ENCODE measurements around the gene CAVIN2. TPM values are rescaled to one million over a fixed set of nuclear protein-coding genes. Genes with fewer than 3 reads are reported as not detected.

Gene CAVIN2
- total RNA-seq, 4 donors from 2014 or later = 90.6 to 179 (median 120) TPM

DNA sequence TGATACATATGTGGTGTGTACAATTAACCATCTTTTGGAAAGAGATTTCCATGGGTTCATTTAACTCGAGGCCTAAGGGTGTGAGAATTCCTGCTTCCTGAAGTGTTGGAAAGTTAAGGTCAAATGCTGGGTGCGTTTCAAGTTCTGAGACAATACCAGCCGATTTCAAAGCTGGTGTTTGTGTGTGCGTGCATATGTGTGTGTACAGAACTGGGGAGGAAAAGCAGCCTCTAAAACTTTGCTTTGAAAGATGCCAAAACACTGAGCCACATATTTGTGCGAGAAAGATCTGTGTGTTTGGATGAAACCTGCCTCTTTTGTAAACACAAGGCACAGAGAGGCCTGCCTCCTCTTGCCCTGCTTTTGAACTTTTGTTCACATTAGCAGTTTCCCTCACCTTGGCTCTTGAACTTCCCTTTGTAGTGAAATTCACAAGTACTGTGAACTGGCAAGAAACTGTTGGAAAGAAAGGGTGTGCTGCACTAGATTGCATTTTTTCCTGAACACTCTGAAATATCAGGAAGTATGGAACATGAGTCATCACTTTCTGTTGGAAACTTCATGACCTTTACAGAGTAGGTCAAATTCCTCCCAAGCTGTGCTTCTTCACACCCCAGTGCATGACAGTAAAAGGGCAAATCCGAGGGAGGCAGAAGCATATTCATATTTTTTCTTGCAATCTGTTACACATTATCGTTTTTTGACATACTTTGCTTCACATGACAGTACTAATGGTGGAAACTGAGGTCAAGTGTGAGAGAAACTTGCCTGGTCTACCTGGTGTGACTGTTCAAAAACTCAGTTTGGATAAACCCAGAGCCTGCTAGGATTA, 20.0 kb upstream of the CAVIN2 start:
- intact Hi-C loops (cut with DNase I) = no loop called here
- H3K27me3 ChIP-seq = no peaks in the 10 kb centered on the region
- DNase-seq (ENCODE audit: extremely low spot score) = no peak
- TF ChIP-seq POLR2AphosphoS5 (IDR thresholded peaks at IDR 0.05) = peak; percentile 74 to 80
- no peak for TF ChIP-seq POLR2A (IDR thresholded peaks at IDR 0.05; ENCODE audit: low read depth)
- no peaks in the 10 kb centered on the region for H3K36me3 ChIP-seq
- peaks cover 53 to 82% (median 75%) of the 10 kb centered on the region in 4 donors for H3K4me1 ChIP-seq
- H3K4me3 ChIP-seq = peak overlapping the region in 1 of 4 donors; percentile 12
- no peaks in the 10 kb centered on the region for H3K9me3 ChIP-seq
- peak overlapping the region; percentile 79 to 85 (median 82) for H3K27ac ChIP-seq (replicated peaks in 1 of 4)
- WGBS = 20% methylated on average over 7 of the region's 7 CpGs

DNA sequence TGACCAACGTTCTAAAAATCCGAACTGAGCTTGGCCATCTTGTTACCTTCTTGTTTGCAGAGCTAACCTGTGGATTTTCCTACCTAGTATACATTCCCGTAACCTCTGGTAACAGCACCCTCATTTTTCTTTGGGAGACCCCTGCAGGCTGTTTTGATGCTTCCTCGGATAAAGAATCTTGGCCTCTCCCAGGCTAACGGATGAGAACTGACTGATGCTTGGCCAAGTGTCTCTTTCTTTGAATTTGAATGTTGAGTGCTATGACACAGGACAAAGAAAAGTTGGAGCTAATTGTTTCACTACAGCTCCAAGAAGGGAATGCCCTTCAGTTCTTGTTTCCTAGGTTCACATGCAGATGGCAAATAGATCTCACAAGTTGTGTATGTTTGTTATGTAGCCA, 19.3 kb upstream of the CAVIN2 start:
- TF ChIP-seq POLR2AphosphoS5 (IDR thresholded peaks at IDR 0.05) (no peak), POLR2A (IDR thresholded peaks at IDR 0.05; ENCODE audit: low read depth) (no peak), EP300 (IDR thresholded peaks at IDR 0.05) (no peak)
- TF ChIP-seq, protein P1, sequence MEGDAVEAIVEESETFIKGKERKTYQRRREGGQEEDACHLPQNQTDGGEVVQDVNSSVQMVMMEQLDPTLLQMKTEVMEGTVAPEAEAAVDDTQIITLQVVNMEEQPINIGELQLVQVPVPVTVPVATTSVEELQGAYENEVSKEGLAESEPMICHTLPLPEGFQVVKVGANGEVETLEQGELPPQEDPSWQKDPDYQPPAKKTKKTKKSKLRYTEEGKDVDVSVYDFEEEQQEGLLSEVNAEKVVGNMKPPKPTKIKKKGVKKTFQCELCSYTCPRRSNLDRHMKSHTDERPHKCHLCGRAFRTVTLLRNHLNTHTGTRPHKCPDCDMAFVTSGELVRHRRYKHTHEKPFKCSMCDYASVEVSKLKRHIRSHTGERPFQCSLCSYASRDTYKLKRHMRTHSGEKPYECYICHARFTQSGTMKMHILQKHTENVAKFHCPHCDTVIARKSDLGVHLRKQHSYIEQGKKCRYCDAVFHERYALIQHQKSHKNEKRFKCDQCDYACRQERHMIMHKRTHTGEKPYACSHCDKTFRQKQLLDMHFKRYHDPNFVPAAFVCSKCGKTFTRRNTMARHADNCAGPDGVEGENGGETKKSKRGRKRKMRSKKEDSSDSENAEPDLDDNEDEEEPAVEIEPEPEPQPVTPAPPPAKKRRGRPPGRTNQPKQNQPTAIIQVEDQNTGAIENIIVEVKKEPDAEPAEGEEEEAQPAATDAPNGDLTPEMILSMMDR (IDR thresholded peaks at IDR 0.05) = no peak
- intact Hi-C loops (cut with DNase I) = no loop called here
- Histone ChIP-seq H3K36me3 (no peaks in the 10 kb centered on the region), H3K27ac (replicated peaks in 1 of 4) (peak overlapping the region; percentile 79 to 85 (median 82)), H3K27me3 (no peaks in the 10 kb centered on the region), H3K4me1 (peaks cover 53 to 82% (median 75%) of the 10 kb centered on the region in 4 donors), H3K9me3 (no peaks in the 10 kb centered on the region), H3K4me3 (no peak overlapping the region)
- no peak for DNase-seq (ENCODE audit: extremely low spot score)
- WGBS = 48% methylated on average over 5 of the region's 5 CpGs

DNA sequence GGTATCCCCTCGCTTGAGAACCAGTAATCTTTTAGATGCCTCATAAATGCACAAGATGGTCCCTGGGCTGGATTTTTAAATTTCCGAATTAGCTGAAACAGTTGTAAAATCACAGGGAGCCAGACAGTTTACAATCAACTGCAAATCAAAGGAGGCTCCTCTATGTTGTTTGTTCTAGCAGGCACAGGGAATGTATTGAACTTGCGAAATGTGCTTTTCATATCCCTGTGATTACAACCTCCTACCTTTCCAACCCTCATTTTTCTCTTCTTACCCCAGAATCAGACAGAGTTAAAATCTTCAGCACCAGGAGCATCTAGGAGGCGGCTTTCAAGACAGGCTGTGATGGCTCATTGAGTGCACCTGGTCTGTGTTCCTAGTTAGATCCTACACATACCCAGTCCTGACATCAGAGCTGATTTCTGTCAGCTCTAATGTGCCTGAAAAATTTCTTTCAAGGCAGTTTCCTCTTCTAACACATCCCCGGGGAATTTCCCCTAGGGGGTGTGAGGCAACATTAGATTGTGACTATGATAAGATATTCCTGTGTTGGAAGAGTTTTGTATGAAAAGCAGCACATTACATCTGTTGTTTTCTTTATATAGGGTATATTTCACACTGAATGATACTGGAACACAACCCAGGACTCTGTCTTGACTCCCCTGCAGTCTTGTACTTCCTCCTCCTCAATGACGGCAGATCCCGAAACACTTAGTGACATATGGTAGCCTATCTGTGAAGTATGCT, 17.9 kb upstream of the CAVIN2 start:
- peak overlapping the region; percentile 79 to 85 (median 82) for H3K27ac ChIP-seq (replicated peaks in 1 of 4)
- H3K27me3 ChIP-seq = no peaks in the 10 kb centered on the region
- 65% methylated on average over 7 of the region's 7 CpGs for WGBS
- no peaks in the 10 kb centered on the region for H3K36me3 ChIP-seq
- no peaks in the 10 kb centered on the region for H3K9me3 ChIP-seq
- no peak for DNase-seq (ENCODE audit: extremely low spot score)
- intact Hi-C loops (cut with DNase I) = no loop called here
- no peak overlapping the region for H3K4me3 ChIP-seq
- TF ChIP-seq, protein P1 (IDR thresholded peaks at IDR 0.05) = no peak
- no peak for TF ChIP-seq EP300 (IDR thresholded peaks at IDR 0.05)
- TF ChIP-seq POLR2A (IDR thresholded peaks at IDR 0.05; ENCODE audit: low read depth) = no peak
- TF ChIP-seq POLR2AphosphoS5 (IDR thresholded peaks at IDR 0.05) = no peak
- peaks cover 53 to 72% (median 68%) of the 10 kb centered on the region in 4 donors for H3K4me1 ChIP-seq

DNA sequence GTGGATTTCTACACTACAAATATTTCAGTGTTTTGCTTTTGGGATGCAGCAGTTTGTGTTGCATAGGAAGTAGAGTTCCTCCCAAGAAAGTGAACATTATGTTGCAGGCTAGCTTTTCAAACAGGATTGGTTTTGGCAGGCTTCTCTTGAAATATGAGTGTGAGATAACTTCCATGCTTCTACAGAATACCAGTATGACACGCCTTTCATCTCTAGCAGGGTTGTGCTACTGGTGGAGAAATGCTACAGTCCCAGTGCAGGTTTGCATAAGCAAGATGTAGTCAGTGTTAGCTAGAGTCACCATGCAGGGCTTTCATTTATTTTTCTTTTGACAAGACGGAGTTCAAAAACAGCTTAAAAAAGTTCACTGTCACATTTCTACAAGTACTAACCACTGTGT, 17.1 kb upstream of the CAVIN2 start:
- Histone ChIP-seq H3K4me1 (peaks cover 46 to 68% (median 61%) of the 10 kb centered on the region in 4 donors), H3K27ac (replicated peaks in 1 of 4) (peak overlapping the region; percentile 79 to 85 (median 82)), H3K27me3 (no peaks in the 10 kb centered on the region), H3K36me3 (no peaks in the 10 kb centered on the region), H3K9me3 (no peaks in the 10 kb centered on the region), H3K4me3 (no peak overlapping the region)
- no peak for TF ChIP-seq POLR2AphosphoS5 (IDR thresholded peaks at IDR 0.05)
- TF ChIP-seq, protein P1 (IDR thresholded peaks at IDR 0.05) = no peak
- TF ChIP-seq EP300 (IDR thresholded peaks at IDR 0.05) = no peak
- TF ChIP-seq POLR2A (IDR thresholded peaks at IDR 0.05; ENCODE audit: low read depth) = no peak
- DNase-seq (ENCODE audit: extremely low spot score) = no peak
- intact Hi-C loops (cut with DNase I) = no loop called here
- WGBS = 22% methylated on average over 2 of the region's 2 CpGs

DNA sequence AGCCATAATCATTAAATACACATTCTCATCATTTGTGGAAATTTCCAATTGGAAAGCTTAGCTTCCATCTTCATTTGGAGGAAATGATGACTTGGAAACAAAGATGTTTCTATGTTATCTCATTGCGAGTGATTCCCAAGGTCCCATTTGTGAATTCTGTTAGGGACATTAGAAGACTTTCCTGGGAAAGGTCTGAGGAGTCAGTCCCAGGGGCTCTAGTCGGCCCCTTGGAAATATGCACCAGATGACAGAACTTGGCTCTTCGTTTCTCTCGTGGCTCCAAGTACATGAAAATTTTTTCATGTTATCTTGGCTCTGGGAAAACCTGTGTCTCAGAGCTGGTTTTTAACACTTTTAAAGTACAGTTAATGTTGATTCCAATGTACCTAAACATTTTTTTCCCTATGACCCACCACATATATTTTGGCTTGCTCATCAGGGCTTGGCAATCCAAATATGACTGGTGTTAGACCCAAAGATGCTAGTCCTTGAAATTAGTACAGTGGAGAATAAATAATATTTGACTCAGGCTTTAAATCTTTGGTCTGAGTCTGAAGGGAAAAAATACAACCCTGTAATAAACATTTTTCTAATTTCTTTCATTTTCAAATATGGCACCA, 15.4 kb upstream of the CAVIN2 start:
- Histone ChIP-seq H3K27me3 (no peaks in the 10 kb centered on the region), H3K27ac (replicated peaks in 1 of 4) (no peak overlapping the region), H3K9me3 (no peaks in the 10 kb centered on the region), H3K36me3 (no peaks in the 10 kb centered on the region), H3K4me1 (peaks cover 45 to 53% (median 48%) of the 10 kb centered on the region in 4 donors), H3K4me3 (no peak overlapping the region)
- TF ChIP-seq POLR2AphosphoS5 (IDR thresholded peaks at IDR 0.05) = no peak
- TF ChIP-seq EP300 (IDR thresholded peaks at IDR 0.05) = no peak
- TF ChIP-seq, protein P1 (IDR thresholded peaks at IDR 0.05) = no peak
- TF ChIP-seq POLR2A (IDR thresholded peaks at IDR 0.05; ENCODE audit: low read depth) = no peak
- intact Hi-C loops (cut with DNase I) = no loop called here
- DNase-seq (ENCODE audit: extremely low spot score) = no peak
- WGBS = 62% methylated on average over 4 of the region's 4 CpGs

Data from esophagus muscularis mucosa (tissue), 4 donors.